GM18868 (cell line): ENCODE measurements around the gene AASS.

Source experiments
- ATAC-seq: cut with Tn5 transposase; IDR thresholded peaks from one replicate; pipeline ENCODE4 v1.9.1; 2021; ENCODE audit warnings: mild to moderate bottlenecking, moderate library complexity; ENCODE audit not compliant: unreplicated experiment

The AASS gene

GRCh38 chr7:122123746-122124145 lies 20.3 kb downstream of the AASS start:
- ATAC-seq, result no peak

GRCh38 chr7:122118757-122119156 lies 25.3 kb downstream of the AASS start:
- ATAC-seq, result no peak

- ATAC-seq, result no peak
Observed at GRCh38 chr7:122103064-122103463, 41.0 kb downstream of the AASS start.

- no peak for ATAC-seq
Observed at GRCh38 chr7:122100021-122100420, 44.0 kb downstream of the AASS start.

GRCh38 chr7:122095642-122096041 lies 48.4 kb downstream of the AASS start:
- no peak for ATAC-seq

GRCh38 chr7:122094549-122094948 lies 49.5 kb downstream of the AASS start:
- ATAC-seq, result no peak

GRCh38 chr7:122092964-122093797 lies 50.9 kb downstream of the AASS start:
- ATAC-seq, result peak; percentile 97

- no peak for ATAC-seq
Observed at GRCh38 chr7:122082670-122083069, 61.4 kb downstream of the AASS start.

GRCh38 chr7:122082160-122082559 lies 61.9 kb downstream of the AASS start:
- no peak for ATAC-seq

GRCh38 chr7:122073635-122074034 lies 70.4 kb downstream of the AASS start:
- no peak for ATAC-seq

GRCh38 chr7:122072924-122073599 lies 71.0 kb downstream of the AASS start:
- ATAC-seq, result no peak

- no peak for ATAC-seq
Observed at GRCh38 chr7:122072272-122072671, 71.8 kb downstream of the AASS start.

- ATAC-seq, result no peak
Observed at GRCh38 chr7:122070834-122071233, 73.2 kb downstream of the AASS start.

GRCh38 chr7:122070062-122070461 lies 74.0 kb downstream of the AASS start:
- no peak for ATAC-seq

GRCh38 chr7:122068999-122069398 lies 75.0 kb downstream of the AASS start:
- ATAC-seq, result no peak

GRCh38 chr7:122068046-122068445 lies 76.0 kb downstream of the AASS start:
- no peak for ATAC-seq

GRCh38 chr7:122067077-122067476 lies 77.0 kb downstream of the AASS start:
- no peak for ATAC-seq

GRCh38 chr7:122064971-122065370 lies 79.1 kb downstream of the AASS start:
- no peak for ATAC-seq

GRCh38 chr7:122063146-122063545 lies 80.9 kb downstream of the AASS start:
- ATAC-seq, result no peak

GRCh38 chr7:122059542-122059941 lies 84.5 kb downstream of the AASS start:
- no peak for ATAC-seq

GRCh38 chr7:122056977-122057376 lies 87.1 kb downstream of the AASS start:
- ATAC-seq, result no peak

GRCh38 chr7:122055073-122055472 lies 89.0 kb downstream of the AASS start:
- ATAC-seq, result no peak
